WI38 (cell line): Measurements from ENCODE around the gene CCDC183.
A peak's percentile ranks its signal among the peaks of the same experiment; 100 is the strongest.
"Not testable (repeated sequence)": the region's sequence is repeated elsewhere in the genome, so short reads cannot be mapped to it uniquely, and the experiment has no call there.

Experiments used
- H3K4me3 ChIP-seq: 2 replicates; pipeline ENCODE4 v1.5.1; 2011; ENCODE audit warnings: low read depth, mild to moderate bottlenecking, control low read depth, low read length
- CTCF ChIP-seq: IDR thresholded peaks from 2 replicates; pipeline ENCODE4 v1.5.1; 2012; ENCODE audit warnings: low read depth, mild to moderate bottlenecking, control low read depth, low read length

CCDC183 gene

GRCh38 chr9:136792321-136793085 lies 3.6 kb upstream of the CCDC183 start:
- TF ChIP-seq CTCF = no peak

DNA sequence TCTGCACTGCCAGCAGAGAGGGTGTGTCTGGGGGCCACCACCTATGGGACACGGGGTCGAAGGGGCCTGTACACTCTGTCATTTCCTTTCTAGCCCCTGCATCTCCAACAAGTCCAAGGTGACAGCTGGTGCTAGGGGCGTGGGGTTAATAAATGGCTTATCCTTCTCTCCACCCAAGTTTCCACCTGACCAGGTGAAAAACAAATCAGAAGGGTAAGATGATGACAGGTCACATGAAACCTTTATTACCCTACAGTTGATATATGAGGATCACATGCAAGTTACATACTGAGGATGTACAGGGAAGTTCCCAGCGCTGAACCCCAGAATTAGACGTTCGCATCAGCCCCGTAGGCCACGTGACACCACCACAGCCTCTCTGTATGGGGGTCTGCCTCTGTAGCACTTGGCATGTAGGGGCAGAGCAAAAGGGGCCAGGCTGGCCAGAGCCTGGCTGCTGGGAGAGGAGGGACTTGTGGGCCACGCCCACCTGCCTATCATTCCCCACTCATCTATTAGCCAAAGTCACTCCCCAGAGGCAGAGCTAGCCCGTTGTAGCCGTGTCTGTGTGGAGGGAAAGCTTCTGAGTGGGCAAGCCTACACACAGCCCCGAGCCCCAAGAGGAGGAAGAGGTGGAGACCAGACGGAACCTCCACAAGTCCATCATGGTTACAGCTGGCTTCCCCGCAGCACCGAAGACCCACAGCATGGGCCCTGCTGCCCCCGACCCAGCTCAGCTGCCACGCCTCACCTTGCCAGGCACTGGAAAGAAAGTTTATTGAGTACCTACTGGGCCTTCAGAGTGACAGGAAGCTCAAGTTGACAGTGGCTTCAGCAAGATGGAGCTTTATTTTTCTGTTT lies 2.8 kb upstream of the CCDC183 start:
- H3K4me3 ChIP-seq = no peak overlapping the region
- TF ChIP-seq CTCF = no peak

More at GRCh38 chr9:136792321-136793085, 3.6 kb upstream of the CCDC183 start:
- H3K4me3 ChIP-seq = peak overlapping the region; percentile 85

GRCh38 chr9:136794281-136794999 lies 1.7 kb upstream of the CCDC183 start:
- no peak overlapping the region for H3K4me3 ChIP-seq
- TF ChIP-seq CTCF = no peak

DNA sequence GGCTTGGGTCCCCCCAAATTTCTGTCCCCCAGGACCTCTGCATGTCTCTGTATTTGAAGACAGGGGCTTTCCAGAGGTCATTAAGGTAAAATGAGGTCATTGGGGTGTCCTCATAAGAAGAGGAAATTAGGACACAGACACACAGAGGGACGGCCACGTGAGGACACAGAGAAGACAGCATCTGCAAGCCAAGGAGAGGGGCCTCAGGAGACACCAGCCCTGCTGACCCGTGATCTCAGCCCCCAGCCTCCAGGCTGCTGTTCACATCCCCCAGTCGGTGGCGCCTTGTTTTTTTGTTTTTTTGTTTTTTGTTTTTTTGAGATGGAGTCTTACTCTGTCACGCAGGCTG lies 1.2 kb upstream of the CCDC183 start:
- no peak overlapping the region for H3K4me3 ChIP-seq
- TF ChIP-seq CTCF = no peak

GRCh38 chr9:136796775-136797347 lies 723 bp downstream of the CCDC183 start:
- H3K4me3 ChIP-seq = not testable (repeated sequence)

- no peak overlapping the region for H3K4me3 ChIP-seq
- TF ChIP-seq CTCF = no peak
Observed at GRCh38 chr9:136798708-136799078, 2.6 kb downstream of the CCDC183 start.

GRCh38 chr9:136799079-136799853 lies 3.1 kb downstream of the CCDC183 start:
- no peak overlapping the region for H3K4me3 ChIP-seq
- no peak for TF ChIP-seq CTCF
